Measurements from ENCODE around the gene IQSEC3. TPM values are rescaled to one million over a fixed set of nuclear protein-coding genes. Genes with fewer than 3 reads are reported as not detected.
"Not testable (repeated sequence)": the region's sequence is repeated elsewhere in the genome, so short reads cannot be mapped to it uniquely, and the experiment has no call there.

IQSEC3 gene
- total RNA-seq, 2 donors from 2014 or later, result 0.05 to 0.39 TPM

DNA sequence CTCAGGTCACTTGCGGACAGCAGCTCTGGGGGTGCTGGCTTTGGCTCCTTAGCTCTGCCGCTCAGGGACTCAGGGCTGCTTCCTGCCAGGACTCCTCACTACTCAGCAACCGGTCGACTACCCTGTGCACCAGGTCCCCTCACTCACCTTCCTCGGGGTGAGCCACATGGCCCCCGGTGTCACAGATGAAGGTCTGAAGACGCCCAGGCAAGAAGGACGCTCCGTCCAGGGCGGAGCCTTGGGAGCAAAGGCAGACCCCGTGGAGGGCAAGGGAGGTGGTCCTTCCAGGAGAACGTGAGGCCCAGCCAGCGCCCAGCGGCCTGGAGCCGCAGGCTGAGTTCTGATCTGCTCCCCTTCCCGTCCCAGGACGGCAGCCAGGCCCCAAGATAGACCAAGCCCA, 115.4 kb downstream of the IQSEC3 start:
- H3K9me3 Mint-ChIP-seq, result no peaks in the 10 kb centered on the region
- H3K27ac Mint-ChIP-seq, result no peak overlapping the region
- no peak for ATAC-seq (replicated peaks)
- H3K27me3 Mint-ChIP-seq, result peaks cover 19% of the 10 kb centered on the region
- H3K4me1 Mint-ChIP-seq, result peaks cover 10% of the 10 kb centered on the region
- H3K4me3 Mint-ChIP-seq, result no peak overlapping the region
- no peaks in the 10 kb centered on the region for H3K36me3 Mint-ChIP-seq (ENCODE audit: low read depth)

DNA sequence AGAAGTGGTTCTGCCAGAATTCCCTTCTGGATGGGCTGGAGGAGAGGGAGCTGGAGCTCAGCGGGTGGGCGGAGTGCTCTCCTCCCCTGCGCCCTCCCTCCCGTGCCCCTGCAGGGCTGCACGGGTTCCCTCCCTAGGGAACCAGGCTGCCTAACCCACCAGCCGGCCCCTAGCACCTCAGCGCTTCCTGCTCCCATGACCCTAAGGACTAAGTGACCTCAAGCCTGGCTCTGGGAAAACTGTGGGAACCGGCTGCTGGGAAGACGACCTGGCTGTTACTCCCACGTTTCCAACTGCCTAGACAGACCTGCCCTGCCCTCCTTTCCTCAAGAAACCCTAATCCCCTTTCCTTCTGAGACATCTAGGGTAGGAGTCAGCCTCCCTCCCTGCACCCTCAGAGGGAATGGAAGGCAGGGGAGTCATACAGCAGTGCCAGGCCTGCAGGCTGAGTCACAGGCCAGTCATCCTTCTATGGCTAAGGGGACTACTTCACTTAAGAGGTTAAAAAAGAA, 115.9 kb downstream of the IQSEC3 start:
- Mint-ChIP-seq H3K4me1 (peaks cover 10% of the 10 kb centered on the region), H3K36me3 (ENCODE audit: low read depth) (no peaks in the 10 kb centered on the region), H3K27ac (no peak overlapping the region), H3K9me3 (no peaks in the 10 kb centered on the region), H3K27me3 (peaks cover 19% of the 10 kb centered on the region), H3K4me3 (no peak overlapping the region)
- peak; percentile 38 for ATAC-seq (replicated peaks)

DNA sequence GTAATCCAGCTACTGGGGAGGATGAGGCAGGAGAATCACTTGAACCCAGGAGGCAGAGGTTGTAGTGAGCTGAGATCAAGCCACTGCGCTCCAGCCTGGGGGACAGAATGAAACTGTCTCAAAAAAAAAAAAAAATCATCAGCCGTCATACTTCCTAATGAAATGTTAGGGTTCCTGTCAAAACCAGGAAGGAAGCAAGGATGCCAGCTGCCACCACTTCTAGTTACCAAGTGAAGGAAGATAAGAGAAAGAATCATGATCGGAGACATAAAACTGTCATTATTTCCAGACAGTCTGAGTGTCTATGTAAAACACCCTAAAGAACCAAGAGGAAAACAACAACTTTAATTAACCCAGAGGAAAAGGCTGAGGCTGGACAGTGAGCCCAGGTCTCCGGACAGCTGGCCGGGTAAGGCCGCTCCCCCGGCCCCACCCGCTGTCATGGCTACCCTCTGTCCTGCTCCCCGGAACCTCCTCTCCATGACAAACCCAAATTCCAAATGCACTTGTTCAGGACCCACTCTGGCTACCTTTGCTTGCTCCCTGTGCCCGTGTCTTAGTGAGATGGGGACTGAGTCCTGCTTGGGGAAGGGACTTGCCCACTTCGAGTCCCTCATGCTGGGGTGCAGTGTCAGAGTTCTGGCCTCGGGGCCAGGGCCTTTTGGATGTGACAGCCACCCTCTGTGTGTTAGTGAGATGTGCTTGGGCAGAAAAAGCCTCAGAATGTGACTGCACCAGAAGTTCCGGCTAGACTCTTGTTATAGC, 118.4 kb downstream of the IQSEC3 start:
- Mint-ChIP-seq H3K27ac (no peak overlapping the region), H3K36me3 (ENCODE audit: low read depth) (no peaks in the 10 kb centered on the region), H3K27me3 (peaks cover 19% of the 10 kb centered on the region), H3K9me3 (no peaks in the 10 kb centered on the region), H3K4me3 (no peak overlapping the region), H3K4me1 (peaks cover 8% of the 10 kb centered on the region)
- ATAC-seq (replicated peaks), result no peak

DNA sequence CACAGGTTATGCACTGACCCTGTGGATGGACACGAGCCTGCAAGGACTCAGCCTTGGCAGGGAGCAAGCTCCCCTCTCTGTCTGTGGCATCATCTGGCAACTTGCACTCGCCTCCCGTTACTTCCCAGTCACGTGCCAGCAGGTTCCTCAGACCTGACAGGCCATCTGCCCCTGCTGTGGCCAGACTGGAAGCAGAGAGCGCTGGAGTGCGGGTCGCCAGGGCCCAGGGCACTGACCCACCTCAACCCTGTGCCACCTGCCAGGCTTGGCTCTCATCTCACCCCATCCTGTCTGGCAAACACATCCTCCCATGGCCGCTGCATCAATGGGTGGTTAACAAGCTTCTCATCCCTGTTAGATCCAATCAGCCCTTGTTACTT, 119.0 kb downstream of the IQSEC3 start:
- no peak overlapping the region for H3K27ac Mint-ChIP-seq
- H3K4me3 Mint-ChIP-seq, result no peak overlapping the region
- no peak for ATAC-seq (replicated peaks)
- no peaks in the 10 kb centered on the region for H3K9me3 Mint-ChIP-seq
- H3K36me3 Mint-ChIP-seq (ENCODE audit: low read depth), result no peaks in the 10 kb centered on the region
- peaks cover 19% of the 10 kb centered on the region for H3K27me3 Mint-ChIP-seq
- H3K4me1 Mint-ChIP-seq, result peaks cover 5% of the 10 kb centered on the region

DNA sequence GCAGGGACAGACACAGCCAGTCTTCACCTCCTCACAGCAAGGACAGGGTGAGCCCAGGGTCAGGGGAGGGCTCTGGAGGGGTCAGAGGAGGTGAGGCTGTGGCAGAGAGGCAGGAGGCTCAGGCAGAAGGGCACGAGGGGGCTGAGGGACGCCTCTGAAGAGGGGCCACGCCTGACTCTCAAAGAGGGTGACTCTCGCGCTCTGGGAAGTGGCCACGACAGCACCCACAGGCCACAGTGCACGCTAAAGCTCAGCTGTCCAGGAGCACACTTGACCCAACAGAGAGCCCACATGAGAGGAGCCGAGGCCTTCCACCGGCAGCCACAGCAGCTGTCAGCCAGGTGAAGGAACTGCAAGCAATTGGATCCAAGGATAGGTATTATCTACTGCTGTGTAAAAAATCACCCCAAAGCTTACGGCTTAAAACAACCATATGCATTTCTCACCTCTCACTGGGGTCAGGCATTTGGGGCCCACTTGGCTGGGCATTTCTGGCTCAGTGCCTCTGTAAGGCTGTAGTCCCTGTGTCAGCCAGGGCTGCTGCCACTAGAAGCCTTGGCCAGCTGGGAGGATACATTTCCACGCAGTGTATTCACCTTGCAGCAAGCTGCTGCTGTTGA, 119.5 kb downstream of the IQSEC3 start:
- Mint-ChIP-seq H3K27ac (no peak overlapping the region), H3K4me3 (no peak overlapping the region), H3K9me3 (no peaks in the 10 kb centered on the region), H3K4me1 (peaks cover 5% of the 10 kb centered on the region), H3K27me3 (peaks cover 19% of the 10 kb centered on the region), H3K36me3 (ENCODE audit: low read depth) (no peaks in the 10 kb centered on the region)
- no peak for ATAC-seq (replicated peaks)

GRCh38 chr12:187986-188909, 121.7 kb downstream of the IQSEC3 start:
- not testable (repeated sequence) for H3K36me3 Mint-ChIP-seq (ENCODE audit: low read depth); H3K9me3 Mint-ChIP-seq; H3K4me1 Mint-ChIP-seq; H3K27ac Mint-ChIP-seq
- Mint-ChIP-seq H3K27me3 (peaks cover 25% of the 10 kb centered on the region), H3K4me3 (peak overlapping the region; percentile 72)
- peak; percentile 34 for ATAC-seq (replicated peaks)

DNA sequence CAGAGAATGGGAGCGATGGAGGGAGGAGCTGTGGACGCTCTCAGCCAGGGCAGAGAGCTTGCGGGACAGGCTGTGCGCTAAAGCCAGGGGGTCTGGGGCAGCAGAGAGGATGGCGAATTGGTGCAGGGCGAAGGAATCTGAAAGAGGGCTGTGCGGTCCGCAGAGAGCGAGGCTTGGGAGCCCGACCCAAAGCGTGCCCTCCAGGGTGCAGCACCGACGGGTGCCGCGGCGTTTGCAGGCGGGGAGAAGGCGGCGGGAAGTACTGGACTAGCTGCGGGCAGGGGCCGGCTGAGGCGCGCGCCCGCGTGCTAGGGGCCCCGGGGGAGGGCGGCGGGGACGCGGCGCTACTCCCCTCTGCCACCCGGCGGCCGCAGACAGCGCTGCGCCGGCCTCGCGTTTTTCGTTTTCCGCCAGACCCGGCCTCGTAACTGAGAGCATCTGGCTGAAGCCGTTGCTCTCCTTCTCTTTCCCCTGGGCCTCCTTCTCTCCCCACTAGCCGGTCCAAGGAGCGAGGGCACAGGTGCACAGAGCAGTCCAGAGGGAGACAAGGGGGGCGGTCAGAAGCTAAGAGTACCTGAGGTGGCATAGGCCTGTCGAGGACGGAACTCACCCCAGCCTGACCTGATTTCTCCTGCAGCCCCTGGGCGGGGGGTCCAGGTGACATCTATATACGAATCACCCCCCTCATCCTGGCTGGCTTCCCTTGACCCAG, 122.5 kb downstream of the IQSEC3 start:
- Mint-ChIP-seq H3K9me3 (no peaks in the 10 kb centered on the region), H3K27me3 (peaks cover 29% of the 10 kb centered on the region), H3K27ac (no peak overlapping the region), H3K4me3 (peak overlapping the region; percentile 72), H3K36me3 (ENCODE audit: low read depth) (no peaks in the 10 kb centered on the region), H3K4me1 (peaks cover 5% of the 10 kb centered on the region)
- ATAC-seq (replicated peaks), result peak; percentile 88

GRCh38 chr12:189622-189962, 123.0 kb downstream of the IQSEC3 start:
- H3K9me3 Mint-ChIP-seq, result no peaks in the 10 kb centered on the region
- ATAC-seq (replicated peaks), result no peak
- H3K27me3 Mint-ChIP-seq, result peaks cover 30% of the 10 kb centered on the region
- H3K4me3 Mint-ChIP-seq, result peak overlapping the region; percentile 72
- H3K27ac Mint-ChIP-seq, result no peak overlapping the region
- no peaks in the 10 kb centered on the region for H3K36me3 Mint-ChIP-seq (ENCODE audit: low read depth)
- H3K4me1 Mint-ChIP-seq, result peaks cover 5% of the 10 kb centered on the region

- H3K27me3 Mint-ChIP-seq, result peaks cover 30% of the 10 kb centered on the region
- no peak overlapping the region for H3K27ac Mint-ChIP-seq
- no peaks in the 10 kb centered on the region for H3K36me3 Mint-ChIP-seq (ENCODE audit: low read depth)
- H3K4me3 Mint-ChIP-seq, result no peak overlapping the region
- no peaks in the 10 kb centered on the region for H3K9me3 Mint-ChIP-seq
- no peaks in the 10 kb centered on the region for H3K4me1 Mint-ChIP-seq
- ATAC-seq (replicated peaks), result no peak
Measured at GRCh38 chr12:190881-191280, 124.3 kb downstream of the IQSEC3 start.

- Mint-ChIP-seq H3K9me3 (no peaks in the 10 kb centered on the region), H3K27me3 (peaks cover 30% of the 10 kb centered on the region), H3K36me3 (ENCODE audit: low read depth) (no peaks in the 10 kb centered on the region), H3K27ac (no peak overlapping the region), H3K4me1 (no peaks in the 10 kb centered on the region), H3K4me3 (no peak overlapping the region)
- ATAC-seq (replicated peaks), result no peak
Measured at GRCh38 chr12:191541-191940, 125.0 kb downstream of the IQSEC3 start.

GRCh38 chr12:193261-193660, 126.7 kb downstream of the IQSEC3 start:
- H3K4me3 Mint-ChIP-seq, result no peak overlapping the region
- no peak for ATAC-seq (replicated peaks)
- H3K9me3 Mint-ChIP-seq, result peaks cover 5% of the 10 kb centered on the region
- no peaks in the 10 kb centered on the region for H3K4me1 Mint-ChIP-seq
- no peaks in the 10 kb centered on the region for H3K36me3 Mint-ChIP-seq (ENCODE audit: low read depth)
- H3K27ac Mint-ChIP-seq, result no peak overlapping the region
- peaks cover 33% of the 10 kb centered on the region for H3K27me3 Mint-ChIP-seq

GRCh38 chr12:194276-194675, 127.7 kb downstream of the IQSEC3 start:
- peaks cover 33% of the 10 kb centered on the region for H3K27me3 Mint-ChIP-seq
- peaks cover 5% of the 10 kb centered on the region for H3K9me3 Mint-ChIP-seq
- no peaks in the 10 kb centered on the region for H3K4me1 Mint-ChIP-seq
- no peaks in the 10 kb centered on the region for H3K36me3 Mint-ChIP-seq (ENCODE audit: low read depth)
- H3K27ac Mint-ChIP-seq, result no peak overlapping the region
- no peak for ATAC-seq (replicated peaks)
- no peak overlapping the region for H3K4me3 Mint-ChIP-seq

DNA sequence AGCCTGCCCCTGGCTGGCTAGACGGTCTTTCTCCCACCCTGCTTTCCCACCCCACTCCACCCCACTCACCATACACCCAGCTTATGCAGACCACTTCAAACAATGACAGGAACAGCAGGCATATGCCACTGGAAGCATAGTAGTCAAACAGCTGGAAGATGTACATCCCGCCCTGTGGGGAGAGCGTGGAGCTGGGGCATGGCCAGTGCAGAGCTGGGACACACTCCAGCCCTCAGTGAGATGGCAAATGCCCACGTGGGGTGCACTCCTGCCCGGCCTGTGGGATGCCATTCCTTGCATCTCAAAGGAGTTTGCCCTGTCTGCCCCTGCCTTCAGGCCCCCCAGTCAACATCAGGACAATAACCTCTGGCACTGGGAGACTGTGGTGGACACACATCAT, 128.6 kb downstream of the IQSEC3 start:
- ATAC-seq (replicated peaks), result no peak
- Mint-ChIP-seq H3K36me3 (ENCODE audit: low read depth) (no peaks in the 10 kb centered on the region), H3K27me3 (peaks cover 33% of the 10 kb centered on the region), H3K4me3 (no peak overlapping the region), H3K27ac (no peak overlapping the region), H3K4me1 (no peaks in the 10 kb centered on the region), H3K9me3 (peaks cover 5% of the 10 kb centered on the region)

- H3K27ac Mint-ChIP-seq, result no peak overlapping the region
Measured at GRCh38 chr12:195951-196350, 129.4 kb downstream of the IQSEC3 start.

More at GRCh38 chr12:195951-196350, 129.4 kb downstream of the IQSEC3 start:
- no peaks in the 10 kb centered on the region for H3K36me3 Mint-ChIP-seq (ENCODE audit: low read depth)
- H3K9me3 Mint-ChIP-seq, result peaks cover 5% of the 10 kb centered on the region
- H3K4me1 Mint-ChIP-seq, result no peaks in the 10 kb centered on the region
- no peak overlapping the region for H3K4me3 Mint-ChIP-seq
- ATAC-seq (replicated peaks), result no peak
- H3K27me3 Mint-ChIP-seq, result peaks cover 36% of the 10 kb centered on the region

Measured in activated T-helper 17 cell treated with anti-CD3 and anti-CD28 coated beads, Interleukin-2, amount 50 U/mL, for 72 hours (primary cell).